Measurements from ENCODE around the gene CCNL2. TPM values are rescaled to one million over a fixed set of nuclear protein-coding genes. Genes with fewer than 3 reads are reported as not detected.
"Not testable (repeated sequence)": the region's sequence is repeated elsewhere in the genome, so short reads cannot be mapped to it uniquely, and the experiment has no call there.

CCNL2 gene
- total RNA-seq, 4 donors from 2014 or later, result 35.0 to 91.1 (median 43.7) TPM

DNA sequence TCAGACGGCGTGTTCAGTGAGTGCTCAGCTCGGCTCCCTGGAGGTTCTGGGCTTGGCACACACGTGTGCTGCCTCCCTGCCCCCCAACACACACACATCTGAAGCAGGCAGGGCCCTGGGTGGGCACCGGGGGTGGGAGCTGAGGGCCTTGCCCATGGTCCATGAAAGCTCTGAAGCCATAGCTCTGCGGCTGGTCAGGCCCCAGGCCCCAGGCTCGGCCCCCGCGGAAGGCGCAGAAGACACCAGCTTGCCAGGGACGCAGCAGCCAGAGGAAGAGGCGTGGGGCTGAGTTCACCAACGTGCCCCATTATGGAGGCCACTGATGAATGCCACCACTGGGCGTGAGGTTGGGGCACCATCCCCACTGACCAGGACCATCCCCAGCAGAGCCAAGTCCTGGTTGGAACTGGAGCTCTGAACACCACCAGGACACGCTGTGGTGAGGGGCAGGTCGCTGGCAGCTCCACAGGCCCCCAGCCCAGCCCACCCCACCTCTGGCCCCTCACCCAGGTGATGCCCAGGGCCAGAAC, 28.3 kb downstream of the CCNL2 start:
- no peak for ATAC-seq
- in situ Hi-C loops (cut with MboI; ENCODE audit: low sequenced_read_pairs in 4 of 4) (no loop called here), intact Hi-C loops (cut with DNase I; ENCODE audit: low total_unique reads) (loop anchor here (10.0 kb wide), 1 partner anchor 134 kb away; no protein-coding TSS in a partner anchor)
- Histone ChIP-seq H3K27ac (no peak overlapping the region), H3K9me3 (no peaks in the 10 kb centered on the region), H3K36me3 (peaks cover 0 to 11% of the 10 kb centered on the region in 2 donors), H3K27me3 (no peaks in the 10 kb centered on the region), H3K4me3 (no peak overlapping the region), H3K4me1 (peaks cover 26 to 31% of the 10 kb centered on the region in 2 donors)
- DNase-seq, result no peak
- TF ChIP-seq CTCF (IDR thresholded peaks at IDR 0.05 in 4 of 5, conservative IDR thresholded peaks at IDR 0.05 in 1 of 5), result no peak

- ATAC-seq; H3K27me3 ChIP-seq; in situ Hi-C loops (cut with MboI; ENCODE audit: low sequenced_read_pairs in 4 of 4); DNase-seq; H3K4me3 ChIP-seq; H3K27ac ChIP-seq; H3K9me3 ChIP-seq: not testable (repeated sequence)
- peaks cover 0 to 11% of the 10 kb centered on the region in 2 donors for H3K36me3 ChIP-seq
- peaks cover 23 to 29% of the 10 kb centered on the region in 2 donors for H3K4me1 ChIP-seq
- intact Hi-C loops (cut with DNase I; ENCODE audit: low total_unique reads), result loop anchor here (10.0 kb wide), 1 partner anchor 135 kb away; no protein-coding TSS in a partner anchor
Measured at GRCh38 chr1:1370094-1370493, 29.0 kb downstream of the CCNL2 start.

DNA sequence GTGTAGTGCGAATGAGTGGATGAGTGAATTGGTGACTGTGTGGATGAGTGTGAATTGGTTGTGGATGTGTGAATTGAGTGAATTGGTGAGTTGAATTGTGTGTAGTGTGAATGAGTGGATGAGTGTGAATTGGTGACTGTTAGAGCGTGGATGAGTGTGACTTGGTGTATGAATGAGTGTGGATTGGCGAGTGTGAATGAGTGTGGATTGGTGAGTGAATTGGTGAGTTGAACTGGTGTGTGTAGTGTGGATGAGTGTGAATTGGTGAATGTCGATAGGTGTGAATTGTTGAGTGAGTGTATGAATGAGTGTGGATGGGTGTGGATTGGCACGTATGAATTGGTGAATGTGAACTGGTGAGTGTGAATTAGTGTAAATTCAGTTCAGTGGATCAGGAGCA, 31.8 kb downstream of the CCNL2 start:
- peaks cover 0 to 1% (median 0%) of the 10 kb centered on the region in 3 donors for H3K27me3 ChIP-seq
- no peak overlapping the region for H3K4me3 ChIP-seq
- TF ChIP-seq CTCF (IDR thresholded peaks at IDR 0.05 in 4 of 5, conservative IDR thresholded peaks at IDR 0.05 in 1 of 5) (no peak), POLR2A (IDR thresholded peaks at IDR 0.05) (no peak)
- H3K4me1 ChIP-seq, result peaks cover 8% of the 10 kb centered on the region in 2 donors
- no peak overlapping the region for H3K27ac ChIP-seq
- H3K9me3 ChIP-seq, result no peaks in the 10 kb centered on the region
- no peak for DNase-seq
- intact Hi-C loops (cut with DNase I; ENCODE audit: low total_unique reads), result no loop called here
- no peak for ATAC-seq
- H3K36me3 ChIP-seq, result no peaks in the 10 kb centered on the region
- in situ Hi-C loops (cut with MboI; ENCODE audit: low sequenced_read_pairs in 4 of 4), result no loop called here

DNA sequence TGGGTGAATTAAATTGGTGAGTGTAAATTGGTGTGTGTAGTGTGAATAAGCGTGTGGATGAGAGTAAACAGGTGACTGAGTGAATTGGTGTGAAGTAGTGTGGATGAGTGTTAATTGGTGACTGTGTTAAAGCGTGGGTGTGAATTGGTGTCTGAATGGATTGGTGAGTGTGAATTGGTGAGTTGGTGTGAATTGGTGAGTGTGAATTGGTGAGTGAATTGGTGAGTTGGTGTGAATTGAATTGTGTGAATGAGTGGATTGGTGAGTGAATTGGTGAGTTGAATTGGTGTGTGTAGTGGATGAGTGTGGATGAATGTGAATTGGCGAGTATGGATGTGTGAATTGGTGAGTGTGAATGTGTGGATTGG, 32.5 kb downstream of the CCNL2 start:
- intact Hi-C loops (cut with DNase I; ENCODE audit: low total_unique reads), result no loop called here
- no peak for ATAC-seq
- Histone ChIP-seq H3K27ac (no peak overlapping the region), H3K9me3 (no peaks in the 10 kb centered on the region), H3K36me3 (no peaks in the 10 kb centered on the region), H3K27me3 (peaks cover 0 to 5% (median 4%) of the 10 kb centered on the region in 3 donors), H3K4me1 (peaks cover 2 to 4% of the 10 kb centered on the region in 2 donors), H3K4me3 (no peak overlapping the region)
- DNase-seq, result no peak
- in situ Hi-C loops (cut with MboI; ENCODE audit: low sequenced_read_pairs in 4 of 4), result no loop called here
- TF ChIP-seq POLR2A (IDR thresholded peaks at IDR 0.05) (no peak), CTCF (IDR thresholded peaks at IDR 0.05 in 4 of 5, conservative IDR thresholded peaks at IDR 0.05 in 1 of 5) (no peak)

- Histone ChIP-seq H3K4me1 (peaks cover 2 to 7% of the 10 kb centered on the region in 2 donors), H3K27me3 (peaks cover 3 to 11% (median 10%) of the 10 kb centered on the region in 3 donors), H3K4me3 (no peak overlapping the region), H3K27ac (no peak overlapping the region), H3K9me3 (no peaks in the 10 kb centered on the region), H3K36me3 (no peaks in the 10 kb centered on the region)
- intact Hi-C loops (cut with DNase I; ENCODE audit: low total_unique reads), result no loop called here
- TF ChIP-seq CTCF (IDR thresholded peaks at IDR 0.05 in 4 of 5, conservative IDR thresholded peaks at IDR 0.05 in 1 of 5) (no peak), POLR2A (IDR thresholded peaks at IDR 0.05) (no peak)
- in situ Hi-C loops (cut with MboI; ENCODE audit: low sequenced_read_pairs in 4 of 4), result no loop called here
- ATAC-seq (no peak), DNase-seq (no peak)
Measured at GRCh38 chr1:1365875-1366698, 33.0 kb downstream of the CCNL2 start.
